HG02588 (cell line): ENCODE results near the gene TPP1.
A peak's percentile ranks its signal among the peaks of the same experiment; 100 is the strongest.

Experiments
- ATAC-seq: cut with Tn5 transposase; IDR thresholded peaks from one replicate; pipeline ENCODE4 v1.9.1; 2021; ENCODE audit warnings: mild to moderate bottlenecking, moderate library complexity; ENCODE audit not compliant: unreplicated experiment

The TPP1 gene

DNA sequence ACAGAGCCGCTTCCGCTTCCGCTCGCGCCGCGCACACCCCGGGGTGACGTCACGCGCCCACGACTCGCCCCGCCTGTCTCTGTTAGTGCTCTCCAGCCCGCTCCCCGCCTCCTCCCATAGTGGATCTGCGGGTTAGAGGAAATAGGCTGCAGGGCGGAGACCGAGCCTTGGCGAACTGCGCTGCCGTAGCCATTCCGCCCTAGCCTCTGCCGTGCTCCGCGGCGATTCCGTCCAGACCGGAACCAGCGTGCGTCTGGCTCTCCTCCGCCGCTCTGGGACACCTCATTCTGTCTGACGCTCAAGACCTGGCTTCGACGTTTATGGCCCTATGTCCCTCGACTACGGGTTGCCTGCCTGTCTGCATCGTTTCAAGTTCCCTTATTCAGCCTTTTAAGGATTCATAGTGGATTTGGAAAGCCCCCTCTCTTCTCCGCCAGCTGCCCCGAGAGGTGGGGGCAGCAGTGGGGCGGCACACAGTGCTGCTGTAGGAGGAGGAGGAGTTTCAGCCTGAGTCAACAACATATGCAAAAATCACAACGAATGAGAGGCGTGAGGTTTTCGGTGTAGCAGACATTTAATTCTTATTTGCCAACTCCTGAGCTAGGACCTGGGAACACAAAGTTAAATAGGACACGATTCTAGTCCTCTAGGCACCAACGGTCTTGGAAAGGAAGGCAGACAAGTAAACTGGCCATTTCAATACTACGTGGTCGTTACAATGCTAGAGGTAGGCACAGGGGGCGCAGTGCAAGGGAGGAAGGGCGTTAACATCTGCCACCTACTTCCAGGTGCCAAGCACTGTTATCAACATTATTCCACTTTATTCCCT, 6.8 kb downstream of the TPP1 start, which contains the start of gene TAF10:
TAF10 (minus strand) TSS at position 4 of the 829 bp plus-strand sequence. CDS start 27 bp downstream, outside the sequence.
- peak; percentile 85 for ATAC-seq

DNA sequence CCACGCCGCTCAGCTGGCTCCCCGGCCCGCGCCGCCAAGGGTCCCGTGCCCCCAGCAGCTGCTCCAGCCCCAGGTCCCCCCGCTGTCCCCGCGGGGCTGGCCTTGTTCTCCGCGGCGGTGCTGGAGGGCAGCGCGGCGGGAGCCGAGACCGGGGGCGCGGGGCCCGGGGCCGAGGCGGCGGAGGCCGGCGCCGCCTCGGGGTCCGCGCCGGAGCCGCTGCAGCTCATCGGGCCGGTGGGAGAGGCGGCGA, 7.3 kb downstream of the TPP1 start:
- ATAC-seq, result peak; percentile 10

DNA sequence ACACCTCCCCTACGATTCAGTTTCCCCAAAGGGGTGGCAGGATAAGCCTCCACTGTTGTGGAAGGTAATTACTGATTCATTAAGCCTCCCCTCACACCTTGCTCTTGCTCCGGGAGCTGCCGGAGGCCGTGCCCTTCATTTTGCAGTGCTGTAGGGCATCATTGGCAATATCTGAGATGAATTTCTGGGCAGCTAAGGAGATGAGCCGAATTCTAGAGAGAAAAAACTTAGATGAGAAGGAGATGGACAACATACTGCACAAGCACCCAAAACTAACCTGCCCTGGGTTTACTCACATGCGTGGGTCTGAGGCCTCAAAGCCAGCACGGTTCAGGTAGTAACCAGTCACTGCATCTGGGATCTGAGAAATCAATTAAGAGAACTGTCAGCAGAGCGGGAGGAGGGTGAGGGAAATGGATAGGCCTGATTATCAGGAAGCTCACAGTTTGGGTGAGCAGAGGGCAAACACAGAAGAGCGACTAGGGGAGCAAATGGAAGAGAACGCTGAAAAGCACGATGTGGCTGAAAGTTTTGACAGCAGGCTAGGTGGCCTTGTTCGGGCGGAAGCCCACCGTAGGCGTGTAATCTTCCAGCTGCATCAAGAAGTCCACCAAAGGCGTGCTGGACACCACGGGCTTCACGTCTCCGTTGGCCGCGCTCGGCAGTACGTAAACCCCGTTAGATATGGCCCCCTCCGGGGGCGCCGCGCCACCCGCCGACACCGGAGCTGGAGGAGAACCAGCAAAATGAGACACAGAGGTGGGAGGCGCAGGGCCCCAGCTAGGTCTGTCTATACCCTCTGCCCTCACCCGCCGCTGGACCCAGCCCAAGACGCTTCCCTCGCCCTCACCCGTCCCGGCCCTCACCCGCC, 7.9 kb downstream of the TPP1 start:
- ATAC-seq, result no peak

DNA sequence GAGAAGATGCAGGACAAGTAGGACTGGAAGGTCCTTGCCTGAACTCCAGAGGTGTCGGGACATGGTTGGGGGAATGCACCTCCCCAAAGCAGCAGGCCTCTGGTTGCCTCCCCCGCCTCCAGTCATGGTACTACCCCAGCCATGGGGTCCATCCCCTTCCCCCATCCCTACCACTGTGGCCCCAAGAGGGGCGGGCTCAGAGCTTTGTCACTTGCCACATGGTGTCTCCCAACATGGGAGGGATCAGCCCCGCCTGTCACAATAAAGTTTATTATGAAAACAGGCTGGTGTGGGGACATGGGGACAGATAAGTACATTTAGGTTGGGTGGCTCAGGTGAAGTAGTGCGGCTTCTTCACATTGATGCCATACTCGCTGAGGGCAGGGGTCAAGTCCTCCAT, 8.6 kb downstream of the TPP1 start:
- ATAC-seq, result no peak

DNA sequence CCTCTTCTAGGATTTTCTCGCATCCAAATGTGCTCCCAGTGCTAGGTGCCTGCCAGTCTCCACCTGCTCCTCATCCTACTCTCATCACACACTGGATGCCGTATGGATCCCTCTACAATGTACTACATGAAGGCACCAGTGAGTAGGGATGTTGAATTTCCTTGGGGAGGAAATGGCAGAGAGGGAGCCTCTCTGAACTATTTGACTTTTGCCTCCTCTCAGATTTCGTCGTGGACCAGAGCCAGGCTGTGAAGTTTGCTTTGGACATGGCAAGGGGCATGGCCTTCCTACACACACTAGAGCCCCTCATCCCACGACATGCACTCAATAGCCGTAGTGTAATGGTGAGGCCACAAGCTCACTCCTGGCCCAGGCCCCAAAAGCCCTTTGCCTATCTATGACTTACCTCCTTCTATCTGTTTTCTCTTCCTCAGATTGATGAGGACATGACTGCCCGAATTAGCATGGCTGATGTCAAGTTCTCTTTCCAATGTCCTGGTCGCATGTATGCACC, 9.7 kb downstream of the TPP1 start:
- ATAC-seq, result no peak

DNA sequence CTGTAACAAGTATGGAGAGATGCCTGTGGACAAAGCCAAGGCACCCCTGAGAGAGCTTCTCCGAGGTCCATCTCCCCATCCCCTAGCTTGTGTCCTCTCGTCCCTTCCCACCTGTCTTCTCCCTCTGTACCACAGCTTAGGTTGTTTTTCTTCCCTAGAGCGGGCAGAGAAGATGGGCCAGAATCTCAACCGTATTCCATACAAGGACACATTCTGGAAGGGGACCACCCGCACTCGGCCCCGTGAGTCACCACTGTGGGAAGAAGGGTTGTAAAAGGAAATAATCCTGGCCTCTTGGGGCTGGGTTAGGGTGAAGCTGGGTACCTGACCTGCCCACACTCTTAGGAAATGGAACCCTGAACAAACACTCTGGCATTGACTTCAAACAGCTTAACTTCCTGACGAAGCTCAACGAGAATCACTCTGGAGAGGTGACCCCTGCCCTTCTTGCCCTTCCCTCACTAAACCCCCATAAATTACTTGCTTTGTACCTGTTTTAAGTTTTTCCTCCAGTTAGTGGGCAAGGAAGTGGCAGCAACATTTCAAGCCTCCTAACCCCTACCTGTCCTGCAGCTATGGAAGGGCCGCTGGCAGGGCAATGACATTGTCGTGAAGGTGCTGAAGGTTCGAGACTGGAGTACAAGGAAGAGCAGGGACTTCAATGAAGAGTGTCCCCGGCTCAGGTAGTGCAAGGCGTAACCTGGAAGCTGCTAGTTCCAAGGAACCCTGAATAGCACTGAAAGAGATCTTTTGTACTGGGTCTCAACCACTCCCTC, 10.3 kb downstream of the TPP1 start:
- ATAC-seq, result no peak

DNA sequence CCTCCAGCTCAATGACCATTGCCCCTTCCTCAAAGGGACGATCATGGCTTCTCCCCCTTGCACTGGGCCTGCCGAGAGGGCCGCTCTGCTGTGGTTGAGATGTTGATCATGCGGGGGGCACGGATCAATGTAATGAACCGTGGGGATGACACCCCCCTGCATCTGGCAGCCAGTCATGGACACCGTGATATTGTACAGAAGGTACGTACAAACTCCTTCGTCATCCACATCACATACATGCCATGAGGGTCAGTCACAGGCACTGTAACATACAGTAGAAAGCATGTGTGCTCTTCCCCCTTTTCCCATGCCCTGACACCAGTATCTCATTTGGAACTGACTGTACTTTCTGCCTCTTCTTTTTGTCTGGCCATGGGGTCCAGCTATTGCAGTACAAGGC, 11.2 kb downstream of the TPP1 start:
- ATAC-seq, result no peak

DNA sequence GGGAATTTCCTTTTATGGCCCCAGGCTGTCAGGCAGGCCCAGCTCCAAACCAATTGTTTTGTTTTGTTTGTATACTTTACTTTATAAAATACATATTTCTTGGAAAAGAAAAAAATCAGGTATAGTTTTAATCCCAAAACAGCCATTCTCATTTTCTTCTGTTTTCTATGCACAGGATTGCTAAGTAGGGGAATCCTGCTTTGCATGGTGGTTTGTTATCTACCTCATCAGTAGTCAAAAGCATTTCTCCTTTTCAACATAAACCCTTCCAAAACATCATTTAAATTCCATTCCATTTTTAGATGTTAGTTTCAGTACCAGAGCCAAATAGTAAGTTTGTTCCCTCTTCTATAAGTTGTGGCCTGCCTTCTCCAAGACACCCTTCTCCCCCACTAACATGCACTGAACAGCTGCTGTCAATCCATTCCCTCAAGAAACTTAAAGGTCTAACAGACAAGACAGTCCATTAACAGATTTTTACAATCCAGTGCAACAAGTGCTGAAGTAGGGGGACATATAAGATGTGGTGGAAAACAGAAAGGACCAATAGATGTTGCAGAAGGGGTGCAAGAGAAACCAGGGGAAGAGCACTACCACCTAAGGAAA, 11.9 kb downstream of the TPP1 start:
- no peak for ATAC-seq

DNA sequence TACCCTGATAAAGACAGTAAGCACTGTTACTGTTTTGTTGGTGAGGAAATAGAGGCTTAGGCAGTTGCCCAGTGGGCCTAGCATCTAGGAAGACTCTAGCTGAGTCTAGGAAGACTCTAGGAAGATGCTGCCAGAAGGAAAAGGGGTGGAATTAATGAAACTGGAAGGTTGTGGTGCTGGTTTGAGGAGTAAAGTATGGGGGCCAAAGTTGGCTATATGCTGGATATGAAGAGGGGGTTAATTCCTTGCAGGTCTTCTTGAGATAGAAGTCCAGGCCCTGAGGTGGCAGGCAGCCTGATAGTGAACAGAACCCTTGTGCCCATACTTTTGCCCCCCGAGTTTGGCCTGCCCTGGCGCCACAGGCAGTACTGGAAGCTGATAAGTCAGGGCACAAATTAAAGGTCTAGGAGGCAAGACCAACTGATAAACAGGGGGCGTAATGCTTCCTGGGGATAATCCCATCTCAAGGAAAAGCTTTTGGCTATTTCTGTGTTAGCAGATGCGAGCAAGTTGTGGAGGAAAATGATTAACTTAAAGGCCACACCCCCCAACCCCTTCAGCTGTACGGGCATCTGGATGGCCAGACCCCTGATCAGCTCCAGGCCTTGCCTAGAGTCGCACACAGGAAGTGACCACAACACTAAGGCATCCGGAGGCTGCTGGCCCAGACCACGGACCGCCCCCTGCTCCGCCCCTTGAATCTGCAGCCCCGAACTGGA, 12.6 kb downstream of the TPP1 start:
- peak; percentile 44 for ATAC-seq

DNA sequence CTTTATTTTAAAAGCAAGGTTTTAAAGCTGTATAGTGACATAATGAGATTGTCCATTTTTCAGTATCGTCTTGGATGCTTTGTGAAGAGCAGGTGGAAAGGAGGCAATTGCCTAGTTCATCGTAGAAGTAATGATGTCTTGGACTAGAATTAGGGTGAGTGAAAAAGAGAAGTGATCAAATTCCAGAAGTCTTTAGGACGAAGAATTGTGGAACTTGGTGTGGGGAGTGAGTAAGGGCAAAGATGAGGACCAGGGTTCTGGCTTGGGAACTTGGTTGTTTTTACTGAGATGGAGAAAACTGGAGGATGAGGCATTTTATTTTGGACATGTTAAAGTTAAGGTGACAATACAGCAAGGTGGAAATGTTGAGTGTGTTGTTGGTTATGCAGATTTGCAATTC, 14.4 kb downstream of the TPP1 start:
- no peak for ATAC-seq

DNA sequence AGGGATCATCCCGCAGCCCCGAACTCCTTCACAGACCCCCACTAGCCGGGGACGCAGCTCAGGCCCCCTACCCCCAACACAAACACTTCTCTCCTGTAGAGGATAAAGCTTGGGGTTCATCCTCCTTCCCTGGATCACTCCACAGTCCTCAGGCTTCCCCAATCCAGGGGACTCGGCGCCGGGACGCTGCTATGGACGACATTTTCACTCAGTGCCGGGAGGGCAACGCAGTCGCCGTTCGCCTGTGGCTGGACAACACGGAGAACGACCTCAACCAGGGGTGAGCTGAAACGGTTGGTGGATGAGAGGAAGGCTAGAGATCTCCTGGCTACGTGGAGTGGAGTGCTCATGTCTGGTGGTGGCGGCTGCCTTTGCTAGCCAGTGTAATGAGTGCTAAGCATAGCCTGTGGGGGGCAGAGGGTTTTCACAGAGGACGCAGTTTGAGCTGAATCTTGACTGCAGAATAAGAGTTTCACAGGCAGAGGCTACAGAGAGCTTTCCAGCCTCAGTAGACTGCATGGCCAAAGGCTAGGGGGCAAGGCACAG, 15.1 kb downstream of the TPP1 start:
- ATAC-seq, result peak; percentile 28

DNA sequence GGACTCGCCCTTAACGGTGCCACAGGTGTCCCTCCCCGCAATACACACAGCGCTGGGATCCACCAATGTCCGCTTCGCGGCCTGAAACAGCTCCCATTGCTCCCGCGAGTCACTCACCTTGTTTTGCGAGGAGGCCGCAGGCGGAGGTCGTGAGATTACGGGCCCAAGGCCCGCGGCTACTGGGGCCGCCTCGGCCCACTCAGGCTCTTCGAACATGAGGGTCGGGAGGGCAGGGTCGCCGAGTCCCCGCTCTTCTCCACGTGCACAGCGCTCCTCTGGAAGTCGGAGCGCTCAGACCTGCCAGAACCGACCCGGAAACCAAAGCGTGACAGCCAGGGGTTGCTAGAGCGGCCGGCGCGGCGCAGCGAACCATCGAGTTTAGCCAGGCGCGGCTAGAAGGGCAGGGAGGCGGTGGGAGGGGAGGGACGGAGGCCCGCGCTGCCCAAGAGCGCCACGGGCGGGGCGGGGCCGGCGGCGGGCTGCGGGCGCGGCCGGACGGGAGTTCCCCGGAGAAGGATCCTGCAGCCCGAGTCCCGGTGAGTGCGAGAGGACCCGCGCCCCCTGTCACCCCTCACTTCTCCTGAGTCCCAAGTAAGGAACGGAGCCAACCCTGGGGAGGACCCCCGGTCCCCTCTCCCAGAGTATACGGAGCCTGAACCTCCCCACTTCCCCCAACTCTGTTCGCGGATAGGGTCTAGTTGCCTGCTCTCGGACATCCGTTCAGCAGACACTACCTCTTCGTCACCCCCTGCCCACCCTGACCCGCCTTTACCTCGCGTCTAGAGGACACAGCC, 15.7 kb downstream of the TPP1 start, which contains the start of the genes ILK and RRP8:
ILK (plus strand) TSS at position 488 of the 794 bp plus-strand sequence. CDS start 498 bp downstream, outside the sequence.
RRP8 (minus strand) TSS at position 330 of the 794 bp plus-strand sequence; CDS start at position 216, 114 bp downstream.
- ATAC-seq, result peak; percentile 77

DNA sequence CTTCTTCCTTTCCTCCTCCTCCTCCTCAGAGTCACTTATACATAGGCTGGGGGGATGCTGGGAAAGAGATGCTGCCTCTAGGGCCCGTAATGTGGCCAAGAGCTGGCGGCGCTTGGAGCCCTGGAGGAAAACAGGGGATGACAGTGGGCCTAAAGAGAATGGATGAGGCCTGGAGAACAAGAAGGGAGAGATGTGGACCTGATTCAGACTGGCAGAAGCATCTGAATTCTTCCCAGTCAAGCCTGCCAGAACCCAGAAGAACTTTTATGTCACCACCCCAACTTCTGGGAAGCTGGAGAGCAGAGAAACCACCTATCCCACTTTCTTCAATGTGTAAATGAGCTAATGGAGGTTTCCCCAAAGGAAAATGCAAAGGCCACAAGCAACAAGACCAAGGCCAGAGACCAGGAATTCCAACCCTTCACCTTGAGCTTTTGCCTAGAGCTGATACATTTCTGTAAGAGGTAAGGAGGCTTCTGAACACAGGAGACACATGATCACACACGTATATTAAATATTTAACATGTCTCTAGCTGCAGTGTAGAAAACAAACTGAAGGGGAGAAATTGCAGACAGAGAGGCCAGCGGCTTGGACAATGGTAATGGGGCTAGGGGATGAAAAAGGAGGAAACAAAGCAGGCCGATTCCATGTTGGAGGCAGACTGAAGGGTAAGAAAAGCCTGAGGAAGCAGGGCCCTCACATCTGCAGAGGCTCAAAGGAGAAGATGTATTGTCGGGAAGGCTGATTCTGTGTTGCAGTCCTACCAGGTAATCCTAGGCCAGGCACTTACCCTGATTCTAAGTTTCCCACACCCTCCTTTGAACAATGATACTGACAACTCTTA, 16.9 kb downstream of the TPP1 start:
- no peak for ATAC-seq

DNA sequence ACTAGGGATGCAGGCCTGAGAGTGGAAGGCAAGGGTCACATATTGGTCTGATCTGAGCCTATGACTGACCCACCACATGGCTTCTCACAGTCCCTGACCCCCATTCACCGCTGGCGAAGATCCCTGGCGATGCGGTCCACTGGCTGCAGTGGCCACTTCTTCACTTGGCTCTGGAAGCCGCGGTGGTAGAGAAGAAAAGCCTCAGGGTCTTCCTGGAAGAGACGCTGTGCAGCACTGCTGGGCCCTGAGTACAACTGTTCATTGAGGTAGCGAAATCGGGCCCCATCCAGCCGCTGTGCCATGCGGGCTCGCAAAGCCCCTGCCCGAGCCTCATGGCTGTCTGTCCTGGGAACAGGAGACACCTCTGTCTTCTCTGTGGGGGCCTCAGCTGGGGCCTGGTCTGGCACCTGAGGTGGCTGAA, 18.2 kb downstream of the TPP1 start:
- no peak for ATAC-seq

DNA sequence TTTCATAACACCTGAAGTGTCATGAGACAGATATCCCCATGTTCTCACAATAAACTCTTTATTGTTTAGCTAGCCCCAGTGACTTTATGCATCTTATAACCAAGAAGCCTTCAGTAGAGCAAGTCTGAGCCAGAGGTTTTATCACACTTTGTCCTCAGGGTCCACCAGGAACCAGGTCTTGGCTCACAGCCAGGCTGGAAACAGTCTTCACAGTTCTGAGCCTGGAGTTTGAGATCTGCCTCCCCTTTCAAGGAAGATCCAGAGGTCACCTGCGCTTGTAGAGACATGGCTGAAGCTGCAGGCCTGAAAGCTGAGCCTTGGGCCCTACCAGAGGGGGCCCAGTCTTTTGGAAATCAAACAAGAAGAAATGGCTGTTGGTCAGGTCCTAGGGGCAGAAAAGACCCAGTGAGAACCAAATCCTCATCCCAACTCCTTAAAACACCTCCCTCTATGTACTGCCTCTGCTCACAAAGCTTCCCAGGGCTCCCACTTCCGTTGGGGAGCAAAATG, 19.3 kb downstream of the TPP1 start:
- ATAC-seq, result no peak

DNA sequence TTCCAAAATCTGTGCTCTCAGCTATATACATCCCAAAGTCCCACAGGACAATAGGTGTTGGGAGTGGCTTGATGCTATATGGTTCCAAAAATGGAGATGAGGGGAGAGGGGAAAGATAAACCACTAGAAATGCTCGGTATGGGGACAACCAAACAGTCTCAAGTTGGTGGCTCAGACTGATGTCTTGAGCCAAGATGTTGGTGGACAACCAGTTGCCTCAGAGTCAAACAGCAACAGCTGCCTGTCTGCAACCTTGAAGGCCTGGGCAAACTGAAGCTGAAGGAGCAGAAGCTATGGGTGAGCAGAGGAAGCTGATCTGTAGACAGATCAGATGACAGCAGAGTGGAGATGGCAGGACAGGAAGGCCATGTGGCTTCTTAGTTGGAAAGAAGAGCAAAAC, 19.8 kb downstream of the TPP1 start:
- ATAC-seq, result no peak

DNA sequence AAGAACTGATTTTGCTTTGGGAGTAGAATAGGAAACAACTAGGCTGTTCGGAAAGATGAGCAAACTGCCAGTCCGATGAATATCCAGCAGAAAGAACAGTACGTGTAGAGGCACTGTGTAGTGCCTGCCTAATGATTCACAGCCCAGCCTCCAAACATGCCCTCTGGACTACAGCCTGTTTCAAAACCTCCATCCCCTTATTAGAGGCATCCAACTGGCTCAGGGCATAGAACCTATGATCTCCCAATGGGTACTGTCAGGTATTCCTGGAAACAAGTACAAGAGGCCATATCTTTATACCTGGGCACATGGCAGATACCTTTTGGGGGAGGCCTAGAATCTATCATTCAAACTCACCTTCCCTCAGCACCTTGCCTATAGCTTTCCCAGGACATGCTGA, 20.7 kb downstream of the TPP1 start:
- ATAC-seq, result no peak
